GM12892 (cell line): ENCODE measurements around the gene CUEDC2.
A peak's percentile ranks its signal among the peaks of the same experiment; 100 is the strongest.

Experiments
- DNase-seq: peaks from one replicate; pipeline ENCODE4 v3.0.0; 2011; ENCODE audit not compliant: insufficient read length
- FAIRE-seq: peaks from 2 replicates; lab custom pipeline; 2011; peaks lifted over from hg19 to GRCh38; lab: Jason Lieb, UNC
- POLR2A ChIP-seq: IDR thresholded peaks from 2 replicates; pipeline ENCODE4 v1.6.1; 2011; ENCODE audit warnings: low read depth, low read length, control low read depth
- POLR2AphosphoS5 ChIP-seq: IDR thresholded peaks from 2 replicates; pipeline ENCODE4 v1.6.1; 2011; ENCODE audit warnings: low read depth, low read length, control low read depth
- TAF1 ChIP-seq: IDR thresholded peaks from 2 replicates; pipeline ENCODE4 v1.6.1; 2011; ENCODE audit warnings: low read depth, mild to moderate bottlenecking, control low read depth, low read length, borderline replicate concordance

CUEDC2 gene

GRCh38 chr10:102405108-102405571 lies 27.2 kb downstream of the CUEDC2 start:
- FAIRE-seq, result no peak

GRCh38 chr10:102404361-102405107 lies 27.8 kb downstream of the CUEDC2 start:
- TF ChIP-seq TAF1 (no peak), POLR2AphosphoS5 (peak; percentile 85; the same call in 1 of the 2 replicates), POLR2A (peak; percentile 38; the same call in 1 of the 2 replicates)
- FAIRE-seq (peak; percentile 21), DNase-seq (no peak)

More at GRCh38 chr10:102405108-102405571, 27.2 kb downstream of the CUEDC2 start:
- TF ChIP-seq POLR2A, result peak; percentile 16; the same call in 1 of the 2 replicates
- no peak for TF ChIP-seq TAF1
- TF ChIP-seq POLR2AphosphoS5, result peak; percentile 67; the same call in 1 of the 2 replicates
- DNase-seq, result no peak

DNA sequence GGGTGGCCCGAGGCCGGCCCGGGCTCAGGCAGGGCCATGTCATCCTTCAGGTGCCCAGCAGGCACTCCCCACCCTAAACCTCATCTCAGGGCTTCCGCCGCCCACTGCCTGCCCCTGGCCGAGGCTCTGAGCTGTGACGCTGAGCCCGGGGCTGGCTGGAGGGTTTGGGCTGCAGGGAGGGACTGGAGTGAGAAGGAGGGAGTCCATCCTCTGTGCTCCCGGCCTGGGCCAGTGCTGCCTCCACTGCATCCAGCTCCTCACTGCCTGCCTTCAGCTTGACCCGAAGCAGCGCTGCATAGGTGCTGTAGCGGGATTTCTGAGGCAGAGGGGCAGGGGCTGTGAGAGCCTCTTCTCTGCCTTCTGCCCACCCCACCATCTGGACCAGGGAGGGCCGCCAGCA lies 29.3 kb downstream of the CUEDC2 start:
- FAIRE-seq, result no peak
- DNase-seq, result no peak
- TF ChIP-seq POLR2A (peak; percentile 23; the same call in 1 of the 2 replicates), TAF1 (no peak)

DNA sequence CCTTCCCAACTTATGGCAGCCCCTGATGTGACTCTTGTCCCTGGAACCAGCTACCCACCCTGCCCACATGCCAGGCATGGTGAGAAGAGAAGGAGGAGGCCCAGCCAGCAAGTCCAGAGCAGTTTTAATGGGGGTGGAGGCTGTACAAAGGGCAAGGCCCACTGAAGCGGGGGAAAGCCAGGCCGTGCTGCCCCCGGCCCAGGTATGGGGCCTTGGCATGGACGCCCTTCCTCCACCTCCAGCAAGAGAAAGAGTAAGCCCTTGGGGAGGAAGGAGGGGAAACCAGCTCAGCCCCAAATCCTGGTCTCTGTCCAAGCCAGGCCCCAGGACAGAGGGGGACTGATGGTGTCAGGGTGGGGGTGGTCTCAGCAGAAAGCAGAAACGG lies 29.9 kb downstream of the CUEDC2 start:
- FAIRE-seq (no peak), DNase-seq (no peak)
- TF ChIP-seq POLR2A (no peak), POLR2AphosphoS5 (0 out of 2 replicates have a peak, but pooled peaks have one; percentile 3)

DNA sequence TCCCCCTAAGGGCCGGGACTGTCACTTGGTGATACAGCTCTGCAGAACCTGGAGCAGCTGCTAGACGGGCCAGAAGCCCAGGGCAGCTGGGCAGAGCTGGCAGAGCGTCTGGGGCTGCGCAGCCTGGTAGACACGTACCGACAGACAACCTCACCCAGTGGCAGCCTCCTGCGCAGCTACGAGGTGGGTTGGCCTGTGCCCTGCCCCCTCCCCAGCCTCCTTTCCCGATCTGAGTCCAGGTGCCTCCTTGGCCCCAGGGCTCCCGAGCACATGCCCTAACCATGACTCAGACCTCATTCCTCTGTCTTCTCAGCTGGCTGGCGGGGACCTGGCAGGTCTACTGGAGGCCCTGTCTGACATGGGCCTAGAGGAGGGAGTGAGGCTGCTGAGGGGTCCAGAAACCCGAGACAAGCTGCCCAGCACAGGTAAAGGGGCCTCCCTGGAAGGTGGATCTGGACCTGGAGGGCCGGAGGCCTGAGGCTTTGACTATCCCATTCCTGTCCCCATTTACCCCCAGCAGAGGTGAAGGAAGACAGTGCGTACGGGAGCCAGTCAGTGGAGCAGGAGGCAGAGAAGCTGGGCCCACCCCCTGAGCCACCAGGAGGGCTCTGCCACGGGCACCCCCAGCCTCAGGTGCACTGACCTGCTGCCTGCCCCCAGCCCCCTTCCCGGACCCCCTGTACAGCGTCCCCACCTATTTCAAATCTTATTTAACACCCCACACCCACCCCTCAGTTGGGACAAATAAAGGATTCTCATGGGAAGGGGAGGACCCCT lies 30.5 kb downstream of the CUEDC2 start:
- DNase-seq (no peak), FAIRE-seq (no peak)
- TF ChIP-seq POLR2A (peak; percentile 26; the same call in 1 of the 2 replicates), TAF1 (no peak)

DNA sequence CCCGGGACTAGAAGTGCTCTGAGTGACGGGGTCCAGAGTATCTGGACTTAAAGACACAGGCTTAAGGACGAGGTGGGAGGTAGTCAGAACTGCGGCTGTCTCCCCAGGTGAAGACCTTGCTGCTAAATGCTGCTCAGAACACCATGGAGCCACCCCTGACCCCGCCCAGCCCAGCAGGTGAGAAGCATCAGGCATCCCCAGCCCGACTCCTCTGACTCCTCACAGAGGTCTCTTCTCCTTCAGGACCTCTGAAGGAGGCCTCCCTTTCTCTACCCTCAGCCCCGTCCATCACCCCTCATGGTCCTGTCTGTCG lies 31.1 kb downstream of the CUEDC2 start:
- no peak for FAIRE-seq
- TF ChIP-seq TAF1 (no peak), POLR2AphosphoS5 (no peak), POLR2A (no peak)

GRCh38 chr10:102400598-102401341 lies 31.6 kb downstream of the CUEDC2 start:
- TF ChIP-seq TAF1, result no peak
- TF ChIP-seq POLR2A, result no peak
- no peak; the same call in none of the 2 replicates for TF ChIP-seq POLR2AphosphoS5
- FAIRE-seq (no peak), DNase-seq (no peak)

More for the DNA sequence above, 31.1 kb downstream of the CUEDC2 start:
- no peak for DNase-seq

DNA sequence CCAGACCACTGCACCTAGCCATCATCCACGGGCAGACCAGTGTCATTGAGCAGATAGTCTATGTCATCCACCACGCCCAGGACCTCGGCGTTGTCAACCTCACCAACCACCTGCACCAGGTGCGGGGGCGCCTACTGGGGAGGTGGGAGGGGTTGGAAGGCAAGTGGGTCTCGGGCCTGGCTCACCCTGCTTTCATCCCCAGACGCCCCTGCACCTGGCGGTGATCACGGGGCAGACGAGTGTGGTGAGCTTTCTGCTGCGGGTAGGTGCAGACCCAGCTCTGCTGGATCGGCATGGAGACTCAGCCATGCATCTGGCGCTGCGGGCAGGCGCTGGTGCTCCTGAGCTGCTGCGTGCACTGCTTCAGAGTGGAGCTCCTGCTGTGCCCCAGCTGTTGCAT lies 32.3 kb downstream of the CUEDC2 start:
- no peak for DNase-seq
- TF ChIP-seq TAF1 (no peak), POLR2AphosphoS5 (no peak; the same call in 1 of the 2 replicates), POLR2A (no peak)
- no peak for FAIRE-seq

DNA sequence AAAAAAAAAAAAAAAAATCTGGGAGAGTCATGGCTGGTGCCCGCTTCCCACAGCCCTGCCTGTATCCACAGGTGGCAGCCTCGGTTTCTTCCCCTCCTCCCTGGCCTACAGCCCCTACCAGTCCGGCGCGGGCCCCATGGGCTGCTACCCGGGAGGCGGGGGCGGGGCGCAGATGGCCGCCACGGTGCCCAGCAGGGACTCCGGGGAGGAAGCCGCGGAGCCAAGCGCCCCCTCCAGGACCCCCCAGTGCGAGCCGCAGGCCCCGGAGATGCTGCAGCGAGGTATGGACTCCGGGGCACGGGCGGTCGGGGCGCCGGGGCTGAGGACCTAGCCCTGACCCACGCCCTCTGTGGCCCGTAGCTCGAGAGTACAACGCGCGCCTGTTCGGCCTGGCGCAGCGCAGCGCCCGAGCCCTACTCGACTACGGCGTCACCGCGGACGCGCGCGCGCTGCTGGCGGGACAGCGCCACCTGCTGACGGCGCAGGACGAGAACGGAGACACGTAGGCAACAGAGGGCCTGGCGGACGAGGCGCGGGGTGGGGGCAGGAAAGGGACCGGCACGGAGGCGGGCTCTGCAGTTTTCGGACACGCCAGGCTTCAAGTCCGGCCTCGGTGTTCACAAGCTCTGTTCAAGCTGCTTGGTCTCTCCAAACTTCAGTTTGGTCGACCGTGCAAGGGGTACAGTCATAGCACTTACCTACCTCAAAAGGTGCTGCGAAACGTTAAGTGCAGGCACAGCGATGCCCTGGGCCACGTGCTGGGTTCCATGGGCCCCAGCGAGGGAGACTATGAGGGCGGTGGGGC lies 33.0 kb downstream of the CUEDC2 start:
- peak; percentile 100 for FAIRE-seq
- peak; percentile 78 for TF ChIP-seq POLR2A
- TF ChIP-seq TAF1, result 0 out of 2 replicates have a peak, but pooled peaks have one; percentile 15
- TF ChIP-seq POLR2AphosphoS5, result peak; percentile 75

More for the DNA sequence above, 33.0 kb downstream of the CUEDC2 start:
- DNase-seq, result peak; percentile 92
